ENCODE measurements around the gene SLC35B4.

Gene SLC35B4

DNA sequence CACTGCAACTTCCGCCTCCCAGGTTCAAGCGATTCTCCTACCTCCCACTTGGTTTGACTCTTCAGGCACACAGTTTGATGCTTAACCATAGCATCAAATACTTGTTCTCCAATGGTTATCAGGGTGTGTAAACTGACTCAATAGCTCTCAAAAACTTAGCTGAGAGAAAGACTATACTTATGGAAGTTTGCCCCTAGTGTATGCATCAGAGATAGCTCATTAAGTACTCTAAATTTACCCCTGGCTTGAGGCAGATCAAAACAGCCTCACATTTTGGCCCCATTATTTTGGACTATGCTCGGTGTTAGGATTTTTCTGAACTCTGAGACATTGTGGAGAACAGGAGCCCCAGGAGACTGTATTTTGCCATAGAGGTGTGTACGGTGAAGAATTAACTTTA is 40.8 kb upstream of the SLC35B4 start:
- no peak overlapping the region for H3K27ac ChIP-seq

DNA sequence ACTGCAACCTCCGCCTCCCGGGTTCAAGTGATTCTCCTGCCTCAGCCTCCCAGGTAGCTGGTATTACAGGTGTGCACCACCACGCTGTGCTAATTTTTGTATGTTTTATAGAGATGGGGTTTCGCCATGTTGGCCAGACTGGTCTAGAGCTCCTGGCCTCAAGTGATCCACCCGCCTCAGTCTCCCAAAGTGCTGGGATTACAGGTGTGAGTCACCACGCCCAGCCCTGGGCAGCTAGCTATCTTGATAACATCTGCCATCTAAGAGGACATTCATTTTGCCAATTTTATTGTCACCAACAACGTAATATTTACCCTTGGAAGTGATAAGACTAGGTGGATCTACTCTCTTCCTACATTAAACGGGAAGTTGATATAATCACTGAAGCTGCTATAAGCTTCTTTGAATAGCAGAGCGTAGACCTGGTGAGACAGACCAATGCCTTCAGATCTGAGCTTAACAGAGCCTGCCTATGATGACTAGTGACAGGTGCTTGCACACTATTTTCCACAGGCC is 39.7 kb upstream of the SLC35B4 start:
- H3K4me3 ChIP-seq, result no peak overlapping the region
- TF ChIP-seq, protein P1, sequence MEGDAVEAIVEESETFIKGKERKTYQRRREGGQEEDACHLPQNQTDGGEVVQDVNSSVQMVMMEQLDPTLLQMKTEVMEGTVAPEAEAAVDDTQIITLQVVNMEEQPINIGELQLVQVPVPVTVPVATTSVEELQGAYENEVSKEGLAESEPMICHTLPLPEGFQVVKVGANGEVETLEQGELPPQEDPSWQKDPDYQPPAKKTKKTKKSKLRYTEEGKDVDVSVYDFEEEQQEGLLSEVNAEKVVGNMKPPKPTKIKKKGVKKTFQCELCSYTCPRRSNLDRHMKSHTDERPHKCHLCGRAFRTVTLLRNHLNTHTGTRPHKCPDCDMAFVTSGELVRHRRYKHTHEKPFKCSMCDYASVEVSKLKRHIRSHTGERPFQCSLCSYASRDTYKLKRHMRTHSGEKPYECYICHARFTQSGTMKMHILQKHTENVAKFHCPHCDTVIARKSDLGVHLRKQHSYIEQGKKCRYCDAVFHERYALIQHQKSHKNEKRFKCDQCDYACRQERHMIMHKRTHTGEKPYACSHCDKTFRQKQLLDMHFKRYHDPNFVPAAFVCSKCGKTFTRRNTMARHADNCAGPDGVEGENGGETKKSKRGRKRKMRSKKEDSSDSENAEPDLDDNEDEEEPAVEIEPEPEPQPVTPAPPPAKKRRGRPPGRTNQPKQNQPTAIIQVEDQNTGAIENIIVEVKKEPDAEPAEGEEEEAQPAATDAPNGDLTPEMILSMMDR (IDR thresholded peaks at IDR 0.05), result no peak
- no peak overlapping the region for H3K27ac ChIP-seq
- no peak for DNase-seq (ENCODE audit: low spot score)

More for the DNA sequence above, 40.8 kb upstream of the SLC35B4 start:
- no peak overlapping the region for H3K4me3 ChIP-seq
- TF ChIP-seq, protein P1 (IDR thresholded peaks at IDR 0.05), result no peak
- no peak for DNase-seq (ENCODE audit: low spot score)

DNA sequence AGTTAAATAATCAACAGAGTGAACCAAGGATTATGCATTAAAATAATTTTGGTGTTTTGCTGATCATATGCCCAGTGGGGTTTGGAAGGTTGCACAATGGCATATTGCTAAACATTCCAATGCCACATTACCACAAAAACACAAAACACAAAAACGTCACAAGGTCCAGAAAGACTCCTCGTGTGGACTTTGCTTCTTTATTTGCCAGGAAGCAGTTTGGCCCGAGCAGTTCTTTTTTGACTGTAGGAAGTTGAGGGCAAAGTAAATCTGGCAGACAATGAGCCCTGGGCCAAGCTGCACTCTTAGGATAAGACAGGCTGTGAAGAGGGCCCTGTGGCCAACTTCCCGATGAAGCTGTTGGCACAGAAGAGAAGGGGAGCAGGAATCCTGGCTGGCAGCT is 39.2 kb upstream of the SLC35B4 start:
- no peak for DNase-seq (ENCODE audit: low spot score)
- TF ChIP-seq, protein P1 (IDR thresholded peaks at IDR 0.05), result no peak
- no peak overlapping the region for H3K27ac ChIP-seq

DNA sequence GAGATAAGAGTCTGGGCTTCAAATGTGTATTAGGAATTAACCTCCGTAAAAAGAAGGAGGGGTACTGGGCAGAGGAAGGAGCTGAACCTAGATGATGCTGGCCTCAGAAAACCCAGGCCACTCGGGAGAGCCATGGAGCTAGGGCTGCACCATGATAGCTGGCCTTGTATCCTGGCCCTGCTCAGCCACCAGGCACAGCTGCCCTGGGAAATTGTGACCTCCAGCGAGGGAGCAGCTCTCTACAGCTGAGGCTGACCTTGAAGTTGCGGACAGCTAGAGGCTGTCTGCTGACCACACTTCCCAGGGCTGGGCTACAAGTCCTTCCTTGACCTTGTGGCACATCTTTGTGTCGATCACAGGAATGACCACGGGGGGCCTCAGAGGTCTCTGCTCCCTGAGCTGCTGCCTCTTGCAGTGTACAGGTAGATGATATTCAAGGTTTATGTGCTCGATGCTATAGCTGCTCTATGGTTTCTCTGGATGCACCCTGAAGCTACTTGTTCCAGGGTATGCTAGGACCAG is 38.3 kb upstream of the SLC35B4 start:
- no peak for DNase-seq (ENCODE audit: low spot score)
- TF ChIP-seq, protein P1 (IDR thresholded peaks at IDR 0.05), result no peak
- H3K4me3 ChIP-seq, result no peak overlapping the region
- H3K27ac ChIP-seq, result no peak overlapping the region

More for the DNA sequence above, 39.2 kb upstream of the SLC35B4 start:
- H3K4me3 ChIP-seq, result no peak overlapping the region

DNA sequence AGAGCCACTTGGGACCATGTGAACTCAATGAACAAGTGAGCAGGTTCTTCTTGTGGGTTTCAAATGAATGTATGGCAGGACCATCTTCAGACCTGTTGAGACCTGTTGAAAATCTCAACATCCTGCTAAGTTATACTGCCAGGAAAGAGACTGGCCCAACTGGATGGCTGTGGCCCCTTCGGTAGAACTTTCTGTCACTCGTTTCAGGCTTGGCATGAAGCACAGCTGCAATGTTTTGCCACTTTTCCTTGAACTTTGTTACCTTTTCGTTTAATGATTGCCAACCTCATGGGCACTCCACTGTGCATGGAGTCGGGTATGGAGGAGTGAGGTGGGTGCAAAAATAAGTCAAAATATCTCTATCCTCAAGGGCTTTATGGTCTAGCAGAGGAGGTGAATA is 36.7 kb upstream of the SLC35B4 start:
- H3K27ac ChIP-seq, result no peak overlapping the region
- no peak for DNase-seq (ENCODE audit: low spot score)
- H3K4me3 ChIP-seq, result no peak overlapping the region
- TF ChIP-seq, protein P1 (IDR thresholded peaks at IDR 0.05), result no peak

DNA sequence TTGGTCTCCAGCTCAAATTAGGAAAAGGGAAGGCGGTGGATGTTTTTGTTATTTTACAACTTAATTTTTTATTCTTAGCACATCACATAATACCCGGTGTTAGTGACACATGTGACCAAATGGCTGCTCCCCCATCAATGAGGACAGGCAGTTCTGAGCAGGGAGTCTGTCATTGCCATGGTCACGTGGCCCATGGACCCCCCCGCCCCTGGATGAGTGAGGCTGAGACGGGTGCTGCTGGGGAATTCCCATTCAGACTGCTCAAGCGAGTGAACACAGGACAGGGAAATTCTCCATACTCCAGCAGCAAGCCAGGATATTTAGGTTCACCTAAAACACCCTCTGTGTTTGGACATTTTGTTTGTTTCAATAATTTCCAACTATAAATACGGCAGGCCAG is 34.7 kb upstream of the SLC35B4 start:
- H3K4me3 ChIP-seq, result no peak overlapping the region
- TF ChIP-seq, protein P1 (IDR thresholded peaks at IDR 0.05), result no peak
- H3K27ac ChIP-seq, result no peak overlapping the region
- DNase-seq (ENCODE audit: low spot score), result no peak

DNA sequence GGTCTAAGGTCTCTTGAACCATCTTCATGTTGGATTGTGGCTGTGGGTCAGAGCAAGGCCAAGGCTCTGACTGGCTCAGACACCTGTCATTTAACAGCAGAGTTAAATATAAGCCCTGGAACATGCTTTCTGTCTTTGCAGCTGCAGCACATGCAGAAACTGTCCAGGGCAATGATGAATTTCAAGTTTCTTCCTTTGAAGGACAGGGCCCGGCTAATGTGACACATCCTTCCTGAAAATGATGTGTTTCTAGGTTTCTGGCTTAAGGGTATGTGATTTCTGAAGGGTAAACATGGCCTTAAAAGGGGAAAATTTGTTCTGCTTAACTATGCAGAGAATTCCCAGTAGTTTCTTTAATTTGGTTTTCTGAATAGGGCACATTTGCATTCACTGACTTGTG is 34.0 kb upstream of the SLC35B4 start:
- TF ChIP-seq, protein P1 (IDR thresholded peaks at IDR 0.05), result no peak
- Histone ChIP-seq H3K4me3 (no peak overlapping the region), H3K27ac (no peak overlapping the region)
- DNase-seq (ENCODE audit: low spot score), result no peak
